Measurements from ENCODE around the gene FGD5.
"Not testable (repeated sequence)": the region's sequence is repeated elsewhere in the genome, so short reads cannot be mapped to it uniquely, and the experiment has no call there.

Gene FGD5

DNA sequence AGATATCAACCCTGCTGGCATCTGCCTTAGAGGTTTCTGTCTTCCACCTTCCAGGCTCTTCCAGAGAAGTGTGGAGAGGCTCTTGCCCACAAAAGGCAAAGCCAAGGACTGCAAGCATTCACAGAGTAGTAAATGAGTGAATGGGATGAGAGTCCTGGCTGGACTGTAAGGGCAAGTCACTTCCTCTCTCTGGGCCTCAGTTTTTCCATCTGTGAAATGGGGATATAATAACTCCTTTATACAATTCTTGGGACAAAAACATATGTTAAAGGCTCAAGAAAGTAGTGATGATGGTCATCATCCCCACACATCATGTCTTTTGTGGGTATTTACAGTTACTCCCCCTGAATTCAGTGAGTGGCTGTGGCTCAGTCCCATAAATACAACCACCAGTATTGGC, 10.7 kb upstream of the FGD5 start:
- no peak for TF ChIP-seq ZNF274 (IDR thresholded peaks at IDR 0.05; ENCODE audit: low read depth, low read length)
- H3K4me3 ChIP-seq (ENCODE audit: low read length), result no peak overlapping the region

DNA sequence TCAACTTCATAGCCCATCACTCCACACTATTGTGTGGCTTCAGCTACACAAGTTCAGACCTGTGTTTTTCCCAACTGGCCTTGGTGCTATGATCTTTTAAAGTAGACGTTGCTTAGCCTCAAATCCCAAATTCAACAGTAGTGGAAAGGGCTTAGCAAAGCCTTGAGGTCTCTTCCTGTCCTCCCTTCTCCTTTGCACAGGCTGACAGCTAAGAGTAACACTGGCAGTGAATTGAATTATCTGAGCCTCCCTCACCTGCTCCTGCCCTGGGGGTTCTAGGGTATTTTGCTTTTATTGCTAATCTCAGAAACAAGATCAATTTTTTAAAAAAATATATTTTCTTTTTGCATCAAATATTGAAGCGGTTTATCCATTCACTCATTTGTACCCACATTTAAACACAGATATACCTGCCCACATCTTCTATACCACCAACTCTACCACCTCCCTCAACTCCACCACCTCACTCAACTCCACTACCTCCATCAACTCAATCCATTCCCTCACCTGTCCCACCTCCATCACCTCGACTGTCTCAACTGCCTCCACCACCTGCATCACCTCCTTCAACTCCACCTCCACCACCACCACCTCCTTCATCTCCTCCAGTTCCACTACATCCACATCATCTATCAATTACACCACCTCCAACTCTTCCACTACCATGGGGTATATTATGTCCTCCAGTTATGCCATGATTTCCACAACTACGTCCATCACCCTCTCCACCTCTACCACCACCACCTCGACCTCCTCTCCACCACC, 10.1 kb upstream of the FGD5 start:
- no peak for TF ChIP-seq ZNF274 (IDR thresholded peaks at IDR 0.05; ENCODE audit: low read depth, low read length)
- H3K4me3 ChIP-seq (ENCODE audit: low read length), result no peak overlapping the region

GRCh38 chr3:14809611-14810010, 9.2 kb upstream of the FGD5 start:
- not testable (repeated sequence) for H3K4me3 ChIP-seq (ENCODE audit: low read length)

GRCh38 chr3:14810070-14810791, 8.5 kb upstream of the FGD5 start:
- H3K4me3 ChIP-seq (ENCODE audit: low read length), result no peak overlapping the region
- no peak for TF ChIP-seq ZNF274 (IDR thresholded peaks at IDR 0.05; ENCODE audit: low read depth, low read length)

GRCh38 chr3:14810801-14811661, 7.7 kb upstream of the FGD5 start:
- no peak for TF ChIP-seq ZNF274 (IDR thresholded peaks at IDR 0.05; ENCODE audit: low read depth, low read length)
- H3K4me3 ChIP-seq (ENCODE audit: low read length), result no peak overlapping the region

DNA sequence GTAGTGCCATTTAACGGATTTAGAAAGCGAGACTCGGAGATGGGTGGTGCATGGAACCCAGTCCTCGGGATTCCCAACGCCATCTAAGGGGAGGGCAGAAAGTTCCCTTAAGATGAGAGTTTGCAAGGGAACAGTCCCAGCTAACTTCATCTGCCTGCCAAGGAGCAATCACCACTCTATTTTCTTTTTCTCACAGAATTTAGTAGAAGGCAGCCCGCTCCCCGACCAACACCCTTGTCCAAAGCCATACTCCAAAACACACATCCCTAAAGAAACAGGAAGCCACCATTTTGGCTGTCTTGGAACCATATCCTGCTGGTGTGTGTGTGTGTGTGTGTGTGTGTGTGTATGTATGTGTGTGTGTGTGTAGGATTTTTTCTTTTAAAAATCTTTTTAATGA, 7.1 kb upstream of the FGD5 start:
- H3K4me3 ChIP-seq (ENCODE audit: low read length), result no peak overlapping the region
- TF ChIP-seq ZNF274 (IDR thresholded peaks at IDR 0.05; ENCODE audit: low read depth, low read length), result no peak

- TF ChIP-seq ZNF274 (IDR thresholded peaks at IDR 0.05; ENCODE audit: low read depth, low read length), result no peak
- H3K4me3 ChIP-seq (ENCODE audit: low read length), result no peak overlapping the region
These were observed 6.5 kb upstream of the FGD5 start for GRCh38 chr3:14812196-14812790.

GRCh38 chr3:14814411-14814871, 4.3 kb upstream of the FGD5 start:
- no peak for TF ChIP-seq ZNF274 (IDR thresholded peaks at IDR 0.05; ENCODE audit: low read depth, low read length)

GRCh38 chr3:14816359-14816758, 2.4 kb upstream of the FGD5 start:
- H3K4me3 ChIP-seq (ENCODE audit: low read length), result no peak overlapping the region
- no peak for TF ChIP-seq ZNF274 (IDR thresholded peaks at IDR 0.05; ENCODE audit: low read depth, low read length)

More at GRCh38 chr3:14814411-14814871, 4.3 kb upstream of the FGD5 start:
- H3K4me3 ChIP-seq (ENCODE audit: low read length), result no peak overlapping the region

- no peak overlapping the region for H3K4me3 ChIP-seq (ENCODE audit: low read length)
- no peak for TF ChIP-seq ZNF274 (IDR thresholded peaks at IDR 0.05; ENCODE audit: low read depth, low read length)
These were observed 909 bp downstream of the FGD5 start for GRCh38 chr3:14819671-14820070.

DNA sequence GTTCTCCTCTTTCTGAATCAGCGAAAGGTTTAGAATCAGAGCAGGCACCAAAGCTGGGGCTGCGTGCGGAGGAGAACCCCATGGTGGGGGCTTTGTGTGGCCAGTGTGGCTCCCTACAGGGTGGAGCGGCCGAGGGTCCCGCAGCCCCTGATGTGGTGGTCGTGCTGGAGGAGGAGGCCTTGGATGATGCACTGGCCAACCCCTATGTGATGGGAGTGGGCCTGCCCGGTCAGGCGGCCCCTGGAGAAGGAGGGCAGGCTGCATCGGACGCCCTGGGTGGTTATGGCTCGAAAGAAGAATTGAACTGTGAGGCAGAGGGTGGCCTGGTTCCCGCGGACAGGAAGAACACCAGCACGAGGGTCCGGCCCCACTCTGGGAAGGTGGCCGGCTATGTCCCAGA, 1.4 kb downstream of the FGD5 start:
- no peak overlapping the region for H3K4me3 ChIP-seq (ENCODE audit: low read length)
- TF ChIP-seq ZNF274 (IDR thresholded peaks at IDR 0.05; ENCODE audit: low read depth, low read length), result no peak

- no peak for TF ChIP-seq ZNF274 (IDR thresholded peaks at IDR 0.05; ENCODE audit: low read depth, low read length)
- no peak overlapping the region for H3K4me3 ChIP-seq (ENCODE audit: low read length)
These were observed 2.4 kb downstream of the FGD5 start for GRCh38 chr3:14821151-14821550.

DNA sequence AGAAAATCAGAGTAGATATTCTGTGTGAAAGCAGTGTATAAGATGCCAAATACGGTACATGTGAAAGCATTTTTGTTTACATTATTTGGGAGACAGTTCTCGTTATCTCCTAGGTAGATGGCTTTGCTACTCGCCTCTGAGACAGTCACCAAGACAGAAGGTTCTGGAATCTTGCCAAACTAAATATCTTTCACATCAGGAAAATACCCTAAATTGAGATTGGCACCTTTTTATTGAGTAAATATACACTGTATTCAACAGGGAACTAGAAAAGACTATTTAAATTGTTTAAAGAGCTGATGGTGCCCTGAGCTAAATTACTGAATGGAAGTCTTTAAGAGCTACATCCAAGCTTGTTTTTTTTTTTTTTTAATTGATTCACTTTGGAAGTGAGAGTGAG, 3.4 kb downstream of the FGD5 start:
- no peak overlapping the region for H3K4me3 ChIP-seq (ENCODE audit: low read length)
- TF ChIP-seq ZNF274 (IDR thresholded peaks at IDR 0.05; ENCODE audit: low read depth, low read length), result no peak

All from GM08714 (cell line).